HG03342 (cell line): Measurements from ENCODE around the gene NEDD9.

Experiments
- ATAC-seq: cut with Tn5 transposase; IDR thresholded peaks from one replicate; pipeline ENCODE4 v1.9.1; 2021; ENCODE audit warnings: mild to moderate bottlenecking, moderate library complexity; ENCODE audit not compliant: unreplicated experiment

NEDD9 gene

GRCh38 chr6:11236076-11236750, 3.7 kb upstream of the NEDD9 start:
- peak; percentile 27 for ATAC-seq

DNA sequence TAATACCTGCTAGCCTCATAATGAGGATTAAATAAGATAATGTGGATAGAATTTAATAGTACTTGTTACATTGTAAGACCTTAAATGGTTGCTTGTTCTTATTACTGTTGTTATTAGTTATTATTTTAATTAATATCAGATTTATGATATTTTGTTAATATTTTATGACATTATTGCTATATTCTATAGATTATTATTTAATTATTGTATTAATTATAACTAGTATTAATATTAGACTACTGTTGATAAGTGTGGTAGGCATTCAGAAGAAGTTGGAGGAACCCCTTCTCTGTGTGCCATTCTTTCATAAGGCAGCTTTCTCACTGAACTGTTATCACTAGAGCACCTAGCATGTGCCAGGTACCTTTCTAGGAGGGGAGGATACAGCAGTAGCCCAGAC, 2.6 kb upstream of the NEDD9 start:
- no peak for ATAC-seq

DNA sequence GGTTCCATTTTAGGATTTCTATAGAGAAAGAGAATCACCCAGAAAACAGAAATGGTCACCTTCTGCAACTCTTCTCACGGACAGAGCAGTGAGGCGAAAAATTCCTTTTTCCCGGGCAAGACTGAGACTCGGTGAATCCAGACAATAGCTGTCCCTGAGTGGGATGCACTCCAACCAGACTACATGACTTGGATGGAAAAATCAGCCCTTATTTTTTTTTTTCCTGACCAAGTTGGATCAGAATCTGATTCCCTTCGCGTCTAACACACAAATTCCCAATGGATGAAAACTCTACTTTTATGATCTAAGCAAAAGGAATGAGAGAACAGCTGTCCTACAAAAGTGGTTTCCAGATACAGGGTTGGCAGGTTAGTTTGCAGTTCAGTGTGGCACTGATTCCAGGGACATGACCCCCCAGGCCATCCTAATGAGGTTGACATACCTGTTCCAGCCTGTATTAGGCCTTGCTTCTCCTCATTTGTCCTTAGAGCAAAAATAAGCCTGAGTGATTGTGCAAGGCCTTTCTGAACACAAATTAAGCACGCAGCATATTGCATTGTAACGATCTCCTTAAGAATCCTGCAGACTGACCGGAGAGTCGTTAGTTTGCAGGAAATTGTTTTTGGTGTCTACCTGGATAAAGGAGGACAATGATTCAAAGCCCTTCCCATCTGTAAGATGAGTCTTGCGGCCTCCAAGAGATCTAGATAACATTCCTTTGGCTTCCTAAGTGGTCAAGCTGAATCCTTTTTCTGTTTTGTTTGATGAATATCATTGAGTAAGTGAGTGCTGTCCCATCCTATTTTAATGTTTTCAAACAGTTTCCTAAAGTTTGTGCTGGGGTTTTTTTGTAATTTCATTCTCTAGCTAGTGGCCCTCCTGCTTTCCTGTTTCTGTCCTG, 1.5 kb upstream of the NEDD9 start:
- no peak for ATAC-seq

GRCh38 chr6:11232770-11233626, 530 bp upstream of the NEDD9 start:
- ATAC-seq = peak; percentile 15

GRCh38 chr6:11231564-11232192, 790 bp downstream of the NEDD9 start:
- no peak for ATAC-seq

DNA sequence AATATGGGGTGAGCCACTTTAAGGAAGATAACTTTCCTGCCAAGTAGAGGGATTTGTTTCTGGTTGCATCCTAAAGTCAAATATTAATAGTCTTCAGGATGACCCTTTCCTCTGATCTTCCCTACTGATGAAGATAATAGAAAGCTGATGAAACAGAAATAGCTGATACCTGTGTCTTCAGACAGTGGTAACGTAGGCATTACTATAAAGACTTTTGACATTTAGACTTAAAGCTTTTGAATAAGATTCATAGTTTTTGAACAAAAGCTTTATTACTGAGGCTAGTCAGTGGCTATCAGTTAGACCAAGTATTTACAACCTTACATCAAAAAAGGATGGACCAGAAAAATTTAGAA, 1.4 kb downstream of the NEDD9 start:
- no peak for ATAC-seq

- ATAC-seq = no peak
Measured at GRCh38 chr6:11230158-11231107, 2.0 kb downstream of the NEDD9 start.

- no peak for ATAC-seq
Measured at GRCh38 chr6:11229655-11230046, 2.8 kb downstream of the NEDD9 start.

DNA sequence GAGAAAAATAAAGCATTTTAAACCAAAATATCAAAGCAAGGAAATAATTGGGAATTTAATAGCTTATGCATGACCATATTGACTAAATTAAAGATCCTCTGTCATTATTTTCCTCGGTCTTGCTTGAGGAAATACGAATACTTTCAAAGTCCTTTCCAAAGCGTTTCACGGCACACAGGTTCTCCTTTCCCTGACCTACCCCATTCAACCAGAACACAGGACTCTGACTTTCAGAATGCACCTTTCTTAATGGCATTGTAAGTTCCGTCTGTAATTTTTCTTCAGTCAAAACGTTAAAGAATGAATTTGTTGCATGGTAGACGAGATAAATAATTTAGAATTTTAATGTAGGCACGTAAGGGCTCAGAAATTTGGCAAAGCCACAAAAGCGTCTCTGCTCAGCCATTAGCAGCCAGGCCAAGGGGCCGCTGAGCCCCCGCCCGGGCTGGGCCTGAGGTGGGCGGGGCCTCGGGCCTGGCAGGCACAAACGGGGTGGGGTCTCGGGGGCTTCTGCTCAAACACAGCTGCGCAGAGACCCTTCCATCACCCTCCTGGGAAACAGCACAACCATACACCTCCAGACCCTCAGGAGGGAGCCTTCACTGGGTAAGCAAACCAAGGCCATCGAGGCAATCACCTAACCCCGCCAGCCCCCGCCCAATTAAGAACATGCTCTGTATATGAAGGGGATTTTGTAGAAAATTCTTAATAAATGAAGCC, 3.4 kb downstream of the NEDD9 start:
- ATAC-seq = no peak

DNA sequence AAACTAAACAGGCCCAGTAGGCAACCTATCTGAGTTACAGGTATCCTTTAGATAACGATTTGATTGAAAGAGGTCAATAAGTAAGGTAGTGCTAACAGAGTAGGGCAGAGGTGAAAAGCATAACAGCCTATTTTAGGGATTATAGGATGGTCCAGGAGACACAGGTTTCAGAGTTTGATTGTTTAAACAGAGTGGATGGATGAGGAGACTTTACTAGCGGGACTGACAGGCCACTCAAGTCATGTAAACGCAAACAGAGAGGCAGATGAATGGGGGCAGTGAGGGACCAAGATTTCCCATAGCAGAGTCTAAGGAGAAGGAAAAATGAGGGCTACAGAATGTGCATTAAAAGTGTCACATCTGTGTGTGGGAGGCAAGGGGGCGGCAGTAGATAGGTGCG, 4.8 kb downstream of the NEDD9 start:
- no peak for ATAC-seq

GRCh38 chr6:11226005-11226404, 6.5 kb downstream of the NEDD9 start:
- ATAC-seq = no peak

GRCh38 chr6:11224966-11225463, 7.5 kb downstream of the NEDD9 start:
- ATAC-seq = no peak

DNA sequence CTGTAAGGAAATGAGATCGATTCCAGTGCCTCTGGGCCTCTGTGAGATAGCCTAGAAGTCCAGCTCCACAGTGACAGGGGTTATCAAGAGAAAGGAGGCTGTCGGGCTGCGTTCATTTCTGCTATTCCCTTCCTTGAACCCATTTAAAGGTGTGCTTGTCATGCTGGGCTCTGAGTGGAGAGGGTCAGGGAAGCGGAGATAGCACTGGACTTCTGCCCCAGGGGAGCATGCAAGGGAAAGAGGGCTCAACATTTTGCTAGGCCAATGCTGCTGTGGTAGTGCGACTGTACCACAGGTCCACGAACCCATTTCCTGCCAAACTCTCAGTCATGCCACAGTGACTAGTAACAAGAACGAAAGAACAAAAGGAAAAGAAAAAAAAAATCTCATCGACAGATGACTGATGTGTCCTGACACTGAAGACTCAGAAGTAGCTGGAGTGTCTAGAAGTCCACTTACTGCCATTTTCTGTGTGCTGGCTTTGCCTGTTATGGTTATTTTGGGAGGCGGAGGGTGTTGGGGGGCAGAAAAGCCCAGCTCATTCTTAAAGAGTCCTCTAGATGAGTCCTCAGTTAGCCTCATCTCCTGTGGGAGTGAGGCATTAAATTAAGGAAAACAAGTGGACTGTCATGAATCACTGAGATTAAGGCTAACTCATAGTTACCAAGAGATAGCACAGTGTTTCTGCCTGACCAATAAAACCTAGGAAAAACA, 8.1 kb downstream of the NEDD9 start:
- peak; percentile 76 for ATAC-seq

- no peak for ATAC-seq
Measured at GRCh38 chr6:11223286-11223864, 9.1 kb downstream of the NEDD9 start.

GRCh38 chr6:11222385-11223277, 9.8 kb downstream of the NEDD9 start:
- ATAC-seq = no peak

DNA sequence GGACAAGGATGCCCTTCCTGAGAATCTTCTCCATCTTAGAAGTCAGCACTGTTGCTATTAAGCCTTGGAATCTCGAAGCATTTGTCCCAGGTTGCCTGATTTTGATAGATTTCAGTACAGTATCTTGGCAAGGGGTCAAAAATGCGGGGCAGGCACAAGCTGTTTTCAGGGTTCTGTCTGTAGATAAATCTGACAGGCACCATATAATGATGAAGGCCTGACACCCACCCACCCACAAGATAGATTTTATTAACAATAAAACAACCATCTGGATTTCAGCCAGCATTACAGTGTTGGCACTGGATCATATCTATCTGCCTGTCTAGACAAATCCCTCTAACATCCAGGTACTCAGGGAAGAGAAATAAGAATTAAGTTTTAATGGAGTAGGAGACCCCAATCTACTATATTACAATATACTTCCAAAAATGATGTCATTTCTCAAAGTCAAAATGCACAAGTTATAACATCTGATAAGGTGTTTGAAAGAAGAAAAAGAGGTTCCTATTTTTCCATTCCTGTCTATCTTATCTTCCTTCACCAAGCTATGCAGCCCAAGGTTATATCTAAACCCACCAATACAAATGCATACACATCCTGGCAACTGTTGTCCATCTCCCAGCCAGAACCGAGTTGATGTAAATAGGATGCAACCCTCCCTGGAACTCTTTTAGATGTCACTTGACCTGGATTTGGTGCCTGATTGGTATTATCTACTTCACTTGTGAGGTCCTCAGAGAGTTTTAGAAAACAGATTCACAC, 10.7 kb downstream of the NEDD9 start:
- ATAC-seq = no peak
